NCI-H2227 treated with DMSO at 0.1 percent for 48 hours (cell line): ENCODE results near the gene PHTF2.
"Not testable (repeated sequence)": the region's sequence is repeated elsewhere in the genome, so short reads cannot be mapped to it uniquely, and the experiment has no call there.

ENCODE experiments used
- DNase-seq: peaks from one replicate; lab custom pipeline; 2025; lab: John Stamatoyannopoulos, UW

PHTF2 gene

DNA sequence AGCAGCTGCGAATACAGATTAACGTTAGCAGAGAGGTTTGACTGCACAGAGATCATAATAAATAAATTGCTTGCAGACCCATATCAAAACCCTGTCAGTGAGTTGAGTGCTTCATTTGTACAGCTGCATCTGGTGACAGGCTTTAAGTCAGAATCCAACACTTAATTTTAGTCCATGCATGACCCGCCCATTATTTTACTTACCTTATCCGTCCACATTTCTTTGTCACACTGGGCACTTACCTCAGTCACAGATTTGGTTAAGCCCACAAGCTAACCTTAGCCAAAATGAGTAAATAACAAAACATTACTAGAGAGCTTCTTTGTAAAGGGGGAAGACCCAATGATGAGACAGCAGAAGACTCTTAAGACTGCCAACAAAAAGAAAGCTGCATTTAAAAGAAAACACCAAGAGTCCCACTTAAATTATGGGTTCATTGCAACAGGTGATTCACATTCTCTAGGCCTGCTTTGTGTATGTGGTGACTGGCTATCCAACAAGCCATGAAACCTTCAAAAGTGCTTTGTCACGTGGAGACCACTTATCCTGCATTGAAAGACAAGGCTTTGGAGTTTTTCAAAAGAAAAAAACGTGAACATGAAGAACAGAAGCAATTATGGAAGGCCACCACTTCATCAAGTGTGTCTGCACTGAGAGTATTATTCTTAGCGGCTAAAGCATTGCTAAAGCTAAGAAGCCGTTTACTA, 32.2 kb downstream of the PHTF2 start:
- DNase-seq = peak; percentile 19

DNA sequence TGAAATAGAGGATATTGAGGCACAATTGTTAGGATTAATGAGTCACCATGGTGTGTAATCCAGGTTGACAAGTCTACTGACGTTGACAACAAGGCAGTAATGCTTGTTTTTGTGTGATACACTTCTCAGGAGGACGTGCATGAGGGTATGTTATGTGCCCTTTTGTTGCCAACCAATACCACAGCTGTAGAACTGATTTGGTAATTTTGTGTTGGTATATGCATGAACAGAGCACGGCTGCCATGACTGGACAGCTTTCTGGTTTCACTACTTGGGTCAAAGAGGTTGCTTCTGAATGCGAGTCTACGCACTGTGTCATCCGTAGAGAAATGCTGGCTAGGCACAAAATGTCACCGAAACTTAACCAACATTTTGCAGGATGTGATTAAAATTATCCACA, 32.9 kb downstream of the PHTF2 start:
- DNase-seq = no peak

DNA sequence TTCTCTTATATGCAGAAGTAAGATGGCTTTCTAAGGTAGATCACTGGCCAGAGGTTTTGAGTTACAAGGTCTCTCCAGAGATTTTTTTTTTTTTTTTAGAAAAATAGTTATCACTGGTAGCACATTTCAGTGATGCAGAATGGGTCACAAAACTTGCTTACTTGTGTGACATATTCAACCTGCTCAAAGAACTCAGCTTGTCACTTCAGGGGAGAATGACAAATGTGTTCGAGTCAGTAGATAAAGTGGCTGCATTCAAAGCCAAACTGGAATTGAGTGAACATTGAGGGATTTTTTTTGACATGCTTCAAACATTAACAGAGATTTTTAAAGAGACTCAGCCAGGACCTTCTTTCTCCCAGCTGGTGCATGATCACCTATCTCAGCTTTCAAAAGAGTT, 33.4 kb downstream of the PHTF2 start:
- DNase-seq = no peak

DNA sequence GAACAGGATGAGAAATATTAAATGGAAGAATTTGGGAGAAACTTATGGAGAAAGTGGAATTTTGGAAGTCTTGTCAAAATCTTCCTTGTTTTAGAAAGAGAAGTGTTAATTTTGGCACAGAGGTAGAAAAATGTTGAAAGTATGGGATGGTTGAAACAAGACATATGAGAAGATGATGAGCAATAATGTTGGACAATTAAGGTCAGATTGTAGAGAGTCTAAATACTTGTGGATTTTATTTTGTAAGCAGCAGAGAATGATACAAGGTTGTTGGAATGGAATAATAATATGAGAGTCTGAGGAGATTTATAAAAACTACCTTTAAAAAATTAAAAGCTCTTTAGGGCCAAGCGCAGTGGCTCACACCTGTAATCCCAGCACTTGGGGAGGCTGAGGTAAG, 34.6 kb downstream of the PHTF2 start:
- no peak for DNase-seq

DNA sequence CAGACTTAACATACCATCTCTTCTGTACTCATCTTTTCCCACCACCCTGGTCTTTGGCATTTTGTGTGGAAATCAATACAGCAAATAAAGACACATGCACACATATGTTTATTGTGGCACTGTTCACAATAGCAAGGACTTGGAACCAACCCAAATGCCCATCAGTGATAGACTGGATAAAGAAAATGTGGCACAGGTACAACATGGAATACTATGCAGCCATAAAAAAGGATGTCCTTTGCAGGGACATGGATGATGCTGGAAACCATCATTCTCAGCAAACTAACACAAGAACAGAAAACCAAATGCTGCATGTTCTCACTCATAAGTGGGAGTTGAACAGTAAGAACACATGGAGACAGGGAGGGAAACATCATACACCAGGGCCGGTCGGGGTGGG, 37.9 kb downstream of the PHTF2 start:
- DNase-seq = not testable (repeated sequence)

DNA sequence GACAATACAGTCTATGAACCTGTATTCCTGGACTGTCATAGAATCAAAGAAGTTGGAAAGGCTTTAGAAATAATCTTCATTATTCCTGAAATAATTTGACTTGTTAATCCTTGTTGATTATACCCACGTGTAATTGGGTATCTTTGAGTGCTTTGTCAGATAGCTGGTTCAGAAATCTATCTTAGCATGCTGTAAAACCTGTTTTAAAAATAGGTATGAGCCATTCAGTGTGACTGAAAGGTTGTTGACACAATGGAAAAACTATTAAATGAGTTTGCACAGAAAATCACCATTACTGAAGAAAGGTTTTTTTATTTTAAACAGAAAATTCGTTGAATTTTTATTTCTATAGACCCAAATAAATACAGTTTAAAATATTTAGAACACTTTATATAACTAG, 38.7 kb downstream of the PHTF2 start:
- no peak for DNase-seq

DNA sequence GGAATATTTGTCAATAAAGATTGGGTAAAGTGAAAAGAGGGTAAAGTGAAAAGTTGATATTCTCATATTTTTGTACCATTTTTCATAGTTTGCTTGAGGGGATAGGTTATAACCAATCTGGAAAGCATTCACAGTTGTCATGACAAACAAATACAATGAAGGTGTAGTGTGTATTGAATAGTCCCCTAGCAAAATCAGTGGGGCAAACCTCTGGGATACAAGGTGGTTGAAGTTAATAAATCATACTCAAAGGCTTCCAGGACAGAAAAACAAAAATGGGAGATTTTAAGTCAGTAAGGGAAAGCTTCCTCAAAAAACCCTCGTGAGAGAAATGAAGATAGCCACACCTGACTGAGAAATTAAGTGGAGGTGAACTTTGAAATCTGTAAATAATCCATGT, 39.4 kb downstream of the PHTF2 start:
- DNase-seq = no peak

DNA sequence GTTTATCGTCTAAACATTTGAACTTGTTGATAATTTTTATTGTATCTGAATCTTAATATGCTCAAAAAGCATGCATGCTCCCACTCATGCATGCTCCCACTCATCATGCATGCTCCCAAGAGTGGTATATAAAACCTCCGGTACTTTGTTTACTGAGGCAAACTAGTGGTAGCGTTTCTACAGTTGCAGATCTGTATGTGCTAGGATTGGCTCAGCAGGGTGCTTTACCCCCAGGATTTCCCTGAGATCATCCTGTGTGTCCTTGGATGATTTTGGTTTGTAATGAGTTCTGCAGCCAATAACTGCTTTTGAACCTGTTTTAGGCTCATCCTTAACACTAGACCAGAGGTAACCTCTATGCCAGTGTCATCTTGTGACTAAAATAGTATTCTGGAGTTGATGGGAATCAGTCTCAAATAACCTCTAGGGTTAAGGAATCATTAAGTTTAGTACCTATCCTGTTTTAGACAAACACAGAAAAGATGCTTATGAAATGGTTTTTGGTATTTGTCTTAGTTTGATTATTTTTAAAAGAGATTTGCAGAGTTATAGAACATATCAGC, 40.4 kb downstream of the PHTF2 start:
- DNase-seq = no peak

DNA sequence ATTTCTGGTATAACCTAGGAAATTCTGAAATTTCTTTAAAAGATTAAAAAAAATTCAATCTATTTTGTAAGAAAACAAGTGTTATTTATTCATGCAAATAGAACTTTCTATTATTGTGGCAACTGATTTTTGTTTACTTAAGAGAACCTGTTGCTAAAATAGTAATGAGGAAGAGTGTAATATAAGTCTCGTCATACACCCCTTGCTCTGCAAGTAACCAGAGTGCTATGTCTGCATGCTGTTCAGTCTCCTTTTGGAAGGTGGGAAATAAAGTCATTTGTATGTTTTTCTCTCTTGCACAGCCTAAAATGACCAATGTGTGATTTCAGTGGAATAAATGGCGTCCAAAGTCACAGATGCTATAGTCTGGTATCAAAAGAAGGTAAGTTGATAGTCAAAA, 41.3 kb downstream of the PHTF2 start:
- no peak for DNase-seq

DNA sequence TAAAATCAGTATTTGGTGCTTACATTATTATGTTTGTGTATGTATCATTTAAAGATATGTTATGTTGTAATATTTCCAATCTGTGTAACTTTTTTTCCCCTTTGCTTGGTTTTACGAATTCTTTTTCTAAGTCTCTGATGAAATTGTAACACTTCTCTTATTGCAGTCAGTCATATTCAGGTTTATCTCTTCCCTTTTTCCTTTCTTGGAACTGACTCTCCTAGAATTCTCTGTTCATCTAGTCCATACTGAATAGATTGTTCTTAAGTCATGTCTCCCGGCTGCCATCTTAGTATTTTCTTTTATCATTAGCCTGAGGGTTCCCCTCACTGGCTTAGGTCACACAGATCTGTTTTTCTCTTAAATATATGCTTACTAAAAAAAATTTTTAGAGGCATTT, 44.6 kb downstream of the PHTF2 start:
- DNase-seq = no peak

DNA sequence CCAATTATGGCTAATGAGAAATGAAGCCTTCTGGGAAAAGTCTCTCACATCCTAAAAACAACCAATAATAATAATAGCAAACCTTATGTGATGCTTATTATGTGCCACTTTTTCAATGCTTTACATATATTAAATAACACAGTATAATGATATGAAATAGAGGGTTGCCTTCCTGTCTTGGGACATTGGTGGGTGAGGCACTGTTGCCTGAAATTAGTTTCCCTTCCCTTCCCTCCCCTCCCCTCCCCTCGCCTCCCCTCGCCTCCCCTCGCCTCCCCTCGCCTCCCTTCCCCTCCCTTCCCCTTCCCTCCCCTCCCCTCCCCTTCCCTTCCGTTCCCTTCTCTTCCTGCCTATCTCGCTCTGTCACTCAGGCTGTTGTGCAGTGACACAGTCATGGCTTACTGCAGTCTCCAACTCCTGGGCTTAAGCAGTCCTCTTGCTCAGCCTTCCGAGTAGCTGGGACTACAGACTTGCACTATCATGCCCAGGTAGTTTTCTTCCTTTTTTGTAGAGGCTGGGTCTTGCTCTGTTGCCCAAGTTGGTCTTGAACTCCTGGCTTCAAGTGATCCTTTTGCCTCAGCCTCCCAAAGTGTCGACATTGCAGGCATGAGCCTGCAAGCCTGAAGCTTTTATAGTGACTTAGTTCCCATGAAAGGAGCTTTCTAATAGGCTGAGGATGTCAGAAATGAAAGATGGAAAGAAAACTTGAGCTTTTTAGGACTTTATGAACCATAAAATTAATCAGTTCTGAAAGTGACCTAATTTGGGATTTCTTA, 47.9 kb downstream of the PHTF2 start:
- no peak for DNase-seq

DNA sequence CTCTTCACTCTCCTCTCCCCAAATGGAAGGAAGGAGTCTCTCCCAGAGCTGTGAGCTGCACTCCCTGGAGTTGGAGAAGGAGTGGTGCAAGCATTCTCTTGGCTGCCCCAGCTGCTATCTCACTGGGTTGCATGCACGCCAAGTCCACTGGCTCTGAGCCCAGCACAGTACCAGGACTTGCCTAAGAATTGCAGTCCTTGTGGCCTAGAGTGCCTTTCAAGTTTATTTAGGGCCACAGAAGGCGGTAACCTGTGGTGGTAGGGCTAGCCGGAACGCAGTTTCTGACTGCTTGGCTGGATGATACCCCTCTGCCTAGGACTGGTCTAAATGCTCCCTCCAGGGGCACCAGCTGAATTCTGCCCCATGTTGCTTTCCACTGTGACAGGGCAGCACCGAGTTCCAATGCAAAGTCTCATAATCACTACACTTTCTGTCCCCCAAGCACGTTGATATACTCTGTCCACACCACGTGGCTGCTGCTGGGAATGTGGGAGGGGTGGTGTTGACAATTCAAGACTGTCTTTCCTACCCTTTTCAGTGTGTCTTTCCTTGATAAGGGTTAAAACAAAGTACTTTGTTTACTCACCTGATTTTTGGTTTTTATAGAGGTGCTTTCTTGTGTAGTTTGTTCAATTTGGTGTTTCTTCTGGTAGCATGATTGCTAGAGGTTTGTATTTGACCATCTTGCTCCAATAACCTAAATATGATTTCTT, 57.0 kb downstream of the PHTF2 start:
- no peak for DNase-seq

DNA sequence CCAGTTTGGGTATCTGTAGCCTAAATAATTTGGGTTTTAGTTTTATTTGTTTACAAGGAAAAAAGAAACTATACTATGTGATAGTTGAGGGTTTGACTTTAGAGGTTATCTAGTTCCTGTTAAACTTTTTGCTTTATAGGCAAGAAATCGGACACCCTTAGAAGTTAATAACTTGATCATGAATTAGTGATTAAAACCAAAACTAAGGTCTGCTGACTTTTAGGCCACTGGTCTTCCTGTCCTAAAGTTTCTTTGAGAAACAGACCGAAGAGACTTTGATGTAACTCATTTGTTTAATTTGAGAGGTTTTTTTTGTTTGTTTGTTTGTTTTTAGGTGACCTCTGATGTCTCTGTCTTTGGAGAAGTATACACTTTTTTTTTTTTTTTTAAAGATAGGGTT, 59.7 kb downstream of the PHTF2 start:
- DNase-seq = no peak

DNA sequence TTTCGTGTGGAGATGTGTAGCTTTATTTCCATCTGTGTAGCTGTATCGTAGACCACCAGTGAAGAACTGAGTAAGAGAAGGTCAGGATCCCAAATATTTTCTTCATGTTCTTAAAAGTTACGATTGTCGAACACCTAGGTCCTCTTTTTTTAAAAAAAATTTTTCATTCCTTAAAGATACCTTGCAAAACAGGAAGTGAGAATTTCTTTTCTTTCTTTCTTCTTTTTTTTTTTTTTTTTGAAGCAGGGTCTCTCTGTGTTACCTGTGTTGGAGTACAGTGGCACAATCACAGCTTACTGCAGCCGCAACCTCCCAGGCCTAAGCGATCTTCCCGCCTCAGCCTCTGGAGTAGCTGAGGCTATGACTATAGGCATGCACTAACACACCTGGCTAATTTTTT, 60.8 kb downstream of the PHTF2 start:
- DNase-seq = no peak

DNA sequence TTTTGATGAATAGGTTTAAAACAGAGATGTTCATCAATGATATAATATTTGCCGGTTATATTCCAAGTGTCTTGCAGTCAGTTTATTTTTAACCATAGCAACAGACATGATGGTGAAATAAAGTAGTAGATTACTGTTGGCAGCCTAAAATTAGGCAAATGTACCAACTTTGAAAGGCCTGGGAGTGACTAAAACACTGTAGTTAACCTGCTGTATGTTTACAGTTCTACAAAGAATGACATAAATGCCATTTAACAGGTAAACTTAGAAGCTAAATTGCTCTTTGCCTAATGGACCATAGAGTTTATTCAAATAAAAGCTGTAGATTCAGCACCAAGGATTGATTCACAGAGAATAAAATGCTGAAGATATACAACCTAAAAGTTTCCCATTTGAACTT, 64.1 kb downstream of the PHTF2 start:
- no peak for DNase-seq

DNA sequence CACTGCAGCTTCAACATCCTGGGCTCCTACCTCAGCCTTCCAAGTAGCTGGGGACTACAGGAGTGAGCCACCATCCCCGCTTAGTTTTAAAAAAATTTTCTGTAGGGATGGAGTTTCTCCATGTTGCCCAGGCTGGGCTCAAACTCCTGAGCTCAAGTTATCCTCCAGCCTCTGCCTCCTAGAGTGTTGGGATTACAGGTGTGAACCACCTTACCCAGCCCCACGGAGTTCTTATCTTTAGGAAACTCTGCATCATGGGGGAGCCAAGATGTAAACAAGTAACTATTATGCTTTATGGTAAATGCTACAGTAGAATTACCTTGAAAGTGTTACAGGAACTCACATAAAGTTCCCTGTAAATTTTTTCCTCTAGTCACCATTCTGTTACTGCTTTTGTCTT, 65.3 kb downstream of the PHTF2 start:
- DNase-seq = no peak

DNA sequence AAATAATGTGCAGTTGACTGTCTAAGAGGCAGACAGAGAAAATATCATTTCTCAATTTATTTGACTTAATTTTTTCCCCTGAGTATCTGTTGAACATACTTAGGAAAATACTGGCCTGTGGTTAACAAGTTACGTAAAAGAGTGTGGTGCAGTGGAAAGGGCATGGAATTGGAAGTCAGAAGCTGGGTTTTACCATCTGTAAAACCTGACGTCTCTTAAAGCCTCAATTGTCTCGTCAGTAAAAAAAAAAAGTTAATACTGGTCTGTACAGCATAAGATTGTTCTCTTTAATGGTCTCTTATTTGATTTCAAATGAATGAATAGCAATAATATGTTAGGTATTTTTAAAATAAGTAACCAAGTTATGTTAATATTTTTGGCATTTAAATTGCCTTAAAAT, 67.8 kb downstream of the PHTF2 start:
- DNase-seq = no peak

DNA sequence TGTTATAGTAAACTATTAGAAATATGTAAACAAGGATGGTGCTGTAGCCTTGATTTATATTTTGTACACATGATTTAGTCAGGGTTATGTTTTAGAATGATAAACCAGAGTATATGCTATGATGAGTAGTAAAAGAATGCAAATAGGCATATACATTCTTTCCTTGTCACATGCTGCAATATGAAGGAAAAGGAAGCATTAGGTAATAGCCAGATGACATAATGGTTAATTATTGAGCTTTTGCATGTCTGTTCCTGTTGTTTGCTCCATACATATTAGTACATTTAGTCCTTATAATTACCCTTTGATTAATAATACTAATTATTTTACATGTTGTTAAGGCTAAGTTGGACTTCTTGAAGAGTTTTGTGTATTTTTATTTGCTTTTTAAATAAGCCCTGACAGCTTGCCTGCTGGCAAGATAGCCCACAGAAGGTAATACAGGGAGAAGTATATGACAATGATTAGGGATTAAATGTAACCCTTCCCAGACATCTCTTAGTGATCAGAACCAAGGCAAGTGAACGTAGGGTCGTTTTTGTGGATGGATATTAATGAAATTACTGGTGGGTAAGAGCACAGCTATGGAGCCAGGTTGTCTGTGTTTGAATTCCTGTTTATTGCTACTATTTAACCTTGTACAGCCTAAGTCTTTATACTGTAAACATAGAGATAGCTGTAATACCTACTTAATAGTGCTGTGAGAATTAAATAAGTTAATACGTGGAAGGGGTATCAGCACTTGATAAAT, 68.4 kb downstream of the PHTF2 start:
- DNase-seq = no peak

DNA sequence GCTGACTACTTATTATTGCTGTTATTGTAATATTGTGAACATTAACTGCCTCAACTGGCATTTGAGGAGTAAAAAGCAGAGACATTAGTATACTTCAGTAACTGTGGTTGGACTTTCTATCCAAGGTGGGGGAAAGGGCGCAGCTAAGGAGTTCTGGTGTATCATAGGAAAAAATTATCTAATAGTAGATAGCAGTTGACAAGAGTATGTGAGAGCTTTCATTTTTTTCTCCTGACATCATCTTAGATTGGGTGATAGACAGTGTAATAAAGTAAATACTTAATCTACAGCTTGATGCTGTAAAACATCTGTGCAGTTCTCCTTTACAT, 68.9 kb downstream of the PHTF2 start:
- no peak for DNase-seq

DNA sequence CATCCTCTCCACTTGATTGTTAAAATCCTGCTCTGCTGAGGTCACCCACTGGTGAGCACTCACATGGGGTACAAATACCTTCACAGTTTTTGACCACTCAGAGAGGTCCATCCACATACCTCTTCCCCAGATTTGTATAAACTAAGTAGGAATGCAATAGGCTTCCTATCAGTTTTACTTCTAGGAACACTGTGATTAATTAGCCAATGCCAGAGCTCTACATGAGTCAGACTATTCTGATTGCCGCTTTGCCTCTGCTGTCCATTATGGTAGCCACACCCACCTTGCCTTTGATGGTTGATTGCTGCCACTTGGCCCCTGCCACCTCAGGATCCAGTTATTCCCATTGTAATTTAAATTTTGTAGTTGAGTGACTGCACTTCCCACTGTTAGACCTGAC, 73.7 kb downstream of the PHTF2 start:
- not testable (repeated sequence) for DNase-seq

DNA sequence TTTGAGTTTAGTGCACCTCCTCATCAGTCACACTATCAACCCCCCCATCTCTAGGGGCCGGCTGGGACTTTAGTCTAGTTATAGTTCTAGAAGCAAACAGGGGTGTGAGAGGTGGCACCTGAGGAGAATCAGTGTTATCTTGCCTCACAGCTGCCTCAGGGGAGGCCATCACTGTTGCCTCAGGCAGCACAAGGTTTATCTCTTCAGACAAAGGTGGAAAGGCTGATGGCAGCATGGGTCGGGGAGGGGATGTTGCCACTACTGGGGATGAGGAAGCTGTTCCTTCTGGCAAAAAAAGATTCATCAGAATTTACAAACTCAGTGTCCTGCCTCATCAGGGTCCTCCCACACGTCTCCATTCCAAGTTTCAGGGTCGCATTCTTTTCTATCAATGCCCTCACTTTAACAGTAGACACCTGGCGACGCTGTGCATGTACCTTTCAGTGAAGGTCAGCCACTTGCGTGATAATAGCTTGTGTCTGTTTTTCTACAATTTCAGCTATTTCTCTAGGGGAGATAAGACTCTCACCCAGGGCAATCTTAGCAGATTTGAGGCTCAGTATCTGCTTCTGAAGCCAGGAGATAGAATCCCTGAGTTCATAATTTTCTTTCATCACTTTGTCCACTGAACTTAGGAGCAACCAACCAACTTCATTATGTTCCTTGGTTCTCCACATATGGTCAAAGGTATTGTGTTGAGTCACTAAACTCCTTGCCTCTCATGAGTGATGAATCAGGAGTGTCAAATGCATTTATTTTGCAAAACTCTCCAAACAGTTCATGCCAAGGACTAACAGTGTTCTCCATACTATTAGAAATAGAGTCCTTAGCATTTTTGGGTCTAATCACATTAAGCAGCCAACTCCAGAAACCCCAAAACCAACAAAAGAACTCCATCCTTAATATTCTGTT, 75.1 kb downstream of the PHTF2 start:
- DNase-seq = not testable (repeated sequence)
